ENCODE data around the gene RAD51D. TPM values are rescaled to one million over a fixed set of nuclear protein-coding genes. Genes with fewer than 3 reads are reported as not detected.
"Not testable (repeated sequence)": the region's sequence is repeated elsewhere in the genome, so short reads cannot be mapped to it uniquely, and the experiment has no call there.

Gene RAD51D
- total and polyA plus RNA-seq, 2 donors (not counting 1 experiment from before 2014, with no cell fraction given), result 12.6 to 15.6 TPM

DNA sequence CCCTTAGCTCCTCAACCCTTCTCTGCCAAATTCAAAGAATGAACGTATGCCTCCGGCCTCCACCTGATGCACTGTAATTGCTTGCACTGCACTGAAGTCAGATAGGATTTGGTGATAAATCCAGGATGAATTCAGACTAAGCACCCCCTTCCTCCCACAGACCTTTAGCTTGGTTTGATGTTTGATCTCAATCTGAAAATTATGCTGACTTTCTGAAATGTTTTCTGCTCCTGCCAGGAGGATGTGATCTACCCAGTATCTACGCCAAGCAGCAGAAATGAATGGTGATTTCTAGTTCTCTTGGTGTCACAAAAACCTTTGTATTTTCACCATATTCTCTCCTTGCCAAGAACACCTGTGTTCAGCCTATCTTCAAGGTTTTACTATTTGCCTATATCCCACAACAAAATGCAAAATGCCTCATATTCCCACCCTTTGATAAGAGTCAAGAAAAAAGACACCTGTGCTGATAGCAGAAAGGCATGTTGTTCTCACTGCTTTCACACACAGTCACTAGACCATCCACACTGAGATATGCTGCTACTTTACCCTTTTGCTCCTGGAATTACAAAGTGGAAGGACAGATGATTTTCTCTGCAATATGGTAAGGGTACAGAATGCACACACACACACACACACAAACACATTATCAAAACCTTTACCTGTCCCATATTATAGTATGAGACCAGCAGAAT lies 70.8 kb downstream of the RAD51D start:
- Histone ChIP-seq H3K9me3 (ENCODE audit: control insufficient read depth, insufficient read depth, low read depth, low read length) (no peaks in the 10 kb centered on the region), H3K79me2 (ENCODE audit: control insufficient read depth, insufficient read depth, low read length) (peaks cover 18% of the 10 kb centered on the region), H3K4me2 (ENCODE audit: extremely low read depth, insufficient read depth, low read length) (no peak overlapping the region), H3K27ac (ENCODE audit: insufficient read depth, low read length) (no peak overlapping the region), H2AFZ (ENCODE audit: low read length) (no peak overlapping the region), H3K9ac (ENCODE audit: insufficient read depth, low read length) (no peak overlapping the region), H3K36me3 (ENCODE audit: control insufficient read depth, insufficient read depth, low read length) (no peaks in the 10 kb centered on the region), H3K4me1 (ENCODE audit: control insufficient read depth, extremely low read depth, insufficient read depth, low read length) (peaks cover 7% of the 10 kb centered on the region), H3K27me3 (ENCODE audit: control insufficient read depth, insufficient read depth, low read length) (no peaks in the 10 kb centered on the region), H4K20me1 (ENCODE audit: control insufficient read depth, extremely low read depth, insufficient read depth, low read length) (no peaks in the 10 kb centered on the region), H3K4me3 (replicated peaks in 1 of 4; ENCODE audit: control extremely low read depth in 1 of 4, insufficient read depth in 1 of 4, low read depth in 3 of 4, low read length in 4 of 4) (no peak overlapping the region)
- no peak for TF ChIP-seq EZH2 (IDR thresholded peaks at IDR 0.05; ENCODE audit: low read length, missing control alignments)
- TF ChIP-seq, protein P1, sequence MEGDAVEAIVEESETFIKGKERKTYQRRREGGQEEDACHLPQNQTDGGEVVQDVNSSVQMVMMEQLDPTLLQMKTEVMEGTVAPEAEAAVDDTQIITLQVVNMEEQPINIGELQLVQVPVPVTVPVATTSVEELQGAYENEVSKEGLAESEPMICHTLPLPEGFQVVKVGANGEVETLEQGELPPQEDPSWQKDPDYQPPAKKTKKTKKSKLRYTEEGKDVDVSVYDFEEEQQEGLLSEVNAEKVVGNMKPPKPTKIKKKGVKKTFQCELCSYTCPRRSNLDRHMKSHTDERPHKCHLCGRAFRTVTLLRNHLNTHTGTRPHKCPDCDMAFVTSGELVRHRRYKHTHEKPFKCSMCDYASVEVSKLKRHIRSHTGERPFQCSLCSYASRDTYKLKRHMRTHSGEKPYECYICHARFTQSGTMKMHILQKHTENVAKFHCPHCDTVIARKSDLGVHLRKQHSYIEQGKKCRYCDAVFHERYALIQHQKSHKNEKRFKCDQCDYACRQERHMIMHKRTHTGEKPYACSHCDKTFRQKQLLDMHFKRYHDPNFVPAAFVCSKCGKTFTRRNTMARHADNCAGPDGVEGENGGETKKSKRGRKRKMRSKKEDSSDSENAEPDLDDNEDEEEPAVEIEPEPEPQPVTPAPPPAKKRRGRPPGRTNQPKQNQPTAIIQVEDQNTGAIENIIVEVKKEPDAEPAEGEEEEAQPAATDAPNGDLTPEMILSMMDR (conservative IDR thresholded peaks at IDR 0.05 in 1 of 2, IDR thresholded peaks at IDR 0.05 in 1 of 2; ENCODE audit: low read depth in 1 of 2, low read length in 2 of 2), result no peak
- no peak for DNase-seq (ENCODE audit: low read depth in 2 of 2)

DNA sequence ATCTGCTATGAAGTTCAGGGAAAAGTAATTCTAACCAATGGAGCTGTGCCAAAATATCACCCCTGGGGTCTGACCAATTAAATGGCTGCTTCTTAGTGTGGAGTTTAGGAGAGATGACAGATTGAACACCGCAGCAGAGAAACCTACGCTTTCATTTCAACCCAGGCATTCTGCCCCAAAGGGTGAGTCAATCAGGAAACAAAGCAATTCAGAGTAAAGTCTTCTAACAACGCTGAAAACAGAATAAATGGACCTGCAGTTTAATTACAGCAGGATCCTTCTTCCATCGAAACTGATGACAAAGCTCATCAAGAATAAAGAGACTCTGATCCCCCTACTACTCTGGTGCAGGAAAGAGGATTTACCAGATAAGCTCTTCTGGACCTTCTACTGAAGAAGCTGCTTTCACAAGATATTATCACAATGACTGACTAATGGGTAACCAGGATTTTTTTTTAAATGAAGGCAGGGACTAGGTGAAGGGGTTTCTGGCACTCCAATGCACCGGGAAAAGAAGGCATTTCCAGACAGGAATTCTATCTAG lies 72.8 kb downstream of the RAD51D start:
- Histone ChIP-seq H3K27me3 (ENCODE audit: control insufficient read depth, insufficient read depth, low read length) (no peaks in the 10 kb centered on the region), H3K4me3 (replicated peaks in 1 of 4; ENCODE audit: control extremely low read depth in 1 of 4, insufficient read depth in 1 of 4, low read depth in 3 of 4, low read length in 4 of 4) (no peak overlapping the region), H3K4me2 (ENCODE audit: extremely low read depth, insufficient read depth, low read length) (no peak overlapping the region), H3K9ac (ENCODE audit: insufficient read depth, low read length) (no peak overlapping the region), H3K79me2 (ENCODE audit: control insufficient read depth, insufficient read depth, low read length) (peaks cover 18% of the 10 kb centered on the region), H3K4me1 (ENCODE audit: control insufficient read depth, extremely low read depth, insufficient read depth, low read length) (peaks cover under 1% of the 10 kb centered on the region), H2AFZ (ENCODE audit: low read length) (no peak overlapping the region), H3K36me3 (ENCODE audit: control insufficient read depth, insufficient read depth, low read length) (no peaks in the 10 kb centered on the region), H3K9me3 (ENCODE audit: control insufficient read depth, insufficient read depth, low read depth, low read length) (no peaks in the 10 kb centered on the region), H4K20me1 (ENCODE audit: control insufficient read depth, extremely low read depth, insufficient read depth, low read length) (no peaks in the 10 kb centered on the region), H3K27ac (ENCODE audit: insufficient read depth, low read length) (no peak overlapping the region)
- TF ChIP-seq EZH2 (IDR thresholded peaks at IDR 0.05; ENCODE audit: low read length, missing control alignments), result no peak
- TF ChIP-seq, protein P1 (conservative IDR thresholded peaks at IDR 0.05 in 1 of 2, IDR thresholded peaks at IDR 0.05 in 1 of 2; ENCODE audit: low read depth in 1 of 2, low read length in 2 of 2), result no peak
- peak; percentile 30 to 91 for DNase-seq (ENCODE audit: low read depth in 2 of 2)

DNA sequence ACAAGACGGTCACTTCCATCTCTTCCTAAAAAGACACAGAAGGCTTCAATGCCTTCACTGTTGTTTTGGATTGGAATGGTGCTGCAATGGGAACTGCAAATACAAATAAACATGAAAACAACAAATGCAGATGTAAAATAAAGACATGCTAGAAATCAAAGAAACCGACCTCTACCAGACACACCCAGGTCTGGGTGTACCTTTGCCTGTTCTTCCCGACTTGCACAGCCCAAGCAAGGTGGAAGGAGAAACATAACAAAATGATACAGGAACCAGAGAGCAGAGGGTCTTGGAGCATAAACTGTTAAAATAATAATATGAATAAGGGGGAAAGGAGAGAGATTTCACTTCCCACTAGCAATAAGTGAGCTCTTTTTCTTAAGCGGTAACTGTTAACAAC lies 73.4 kb downstream of the RAD51D start:
- H3K27me3 ChIP-seq (ENCODE audit: control insufficient read depth, insufficient read depth, low read length), result no peaks in the 10 kb centered on the region

DNA sequence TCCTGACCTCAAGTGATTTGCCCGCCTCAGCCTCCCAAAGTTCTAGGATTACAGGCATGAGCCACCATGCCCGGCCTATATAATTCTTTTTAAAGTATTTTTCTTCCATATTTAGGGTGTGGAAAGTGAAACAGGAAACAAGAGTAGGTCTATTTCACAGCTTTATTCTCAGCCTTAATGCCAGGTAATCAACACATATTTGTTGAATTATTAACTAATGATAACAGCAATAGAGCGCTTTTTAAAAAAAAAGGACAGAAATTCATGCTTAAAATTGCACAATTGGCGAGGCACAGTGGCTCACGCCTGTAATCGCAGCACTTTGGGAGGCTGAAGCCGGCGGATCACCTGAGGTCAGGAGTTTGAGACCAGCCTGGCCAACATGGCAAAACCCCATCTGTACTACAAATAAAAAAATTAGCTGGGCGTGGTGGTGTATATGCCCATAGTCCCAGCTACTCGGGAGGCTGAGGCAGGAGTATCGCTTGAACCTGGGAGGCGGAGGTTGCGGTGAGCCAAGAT lies 74.1 kb downstream of the RAD51D start:
- H3K9ac ChIP-seq (ENCODE audit: insufficient read depth, low read length); H3K4me3 ChIP-seq (replicated peaks in 1 of 4; ENCODE audit: control extremely low read depth in 1 of 4, insufficient read depth in 1 of 4, low read depth in 3 of 4, low read length in 4 of 4); H3K36me3 ChIP-seq (ENCODE audit: control insufficient read depth, insufficient read depth, low read length); H3K4me2 ChIP-seq (ENCODE audit: extremely low read depth, insufficient read depth, low read length); H4K20me1 ChIP-seq (ENCODE audit: control insufficient read depth, extremely low read depth, insufficient read depth, low read length); H3K9me3 ChIP-seq (ENCODE audit: control insufficient read depth, insufficient read depth, low read depth, low read length); H3K27me3 ChIP-seq (ENCODE audit: control insufficient read depth, insufficient read depth, low read length); H3K27ac ChIP-seq (ENCODE audit: insufficient read depth, low read length); H2AFZ ChIP-seq (ENCODE audit: low read length); DNase-seq (ENCODE audit: low read depth in 2 of 2); H3K4me1 ChIP-seq (ENCODE audit: control insufficient read depth, extremely low read depth, insufficient read depth, low read length): not testable (repeated sequence)
- H3K79me2 ChIP-seq (ENCODE audit: control insufficient read depth, insufficient read depth, low read length), result peaks cover 13% of the 10 kb centered on the region

More for the DNA sequence above, 73.4 kb downstream of the RAD51D start:
- no peak for DNase-seq (ENCODE audit: low read depth in 2 of 2)
- Histone ChIP-seq H3K36me3 (ENCODE audit: control insufficient read depth, insufficient read depth, low read length) (no peaks in the 10 kb centered on the region), H3K27ac (ENCODE audit: insufficient read depth, low read length) (no peak overlapping the region), H3K4me2 (ENCODE audit: extremely low read depth, insufficient read depth, low read length) (no peak overlapping the region), H4K20me1 (ENCODE audit: control insufficient read depth, extremely low read depth, insufficient read depth, low read length) (no peaks in the 10 kb centered on the region), H3K4me3 (replicated peaks in 1 of 4; ENCODE audit: control extremely low read depth in 1 of 4, insufficient read depth in 1 of 4, low read depth in 3 of 4, low read length in 4 of 4) (no peak overlapping the region), H3K9ac (ENCODE audit: insufficient read depth, low read length) (no peak overlapping the region), H3K79me2 (ENCODE audit: control insufficient read depth, insufficient read depth, low read length) (peaks cover 17% of the 10 kb centered on the region), H3K4me1 (ENCODE audit: control insufficient read depth, extremely low read depth, insufficient read depth, low read length) (no peaks in the 10 kb centered on the region), H3K9me3 (ENCODE audit: control insufficient read depth, insufficient read depth, low read depth, low read length) (no peaks in the 10 kb centered on the region), H2AFZ (ENCODE audit: low read length) (no peak overlapping the region)
- no peak for TF ChIP-seq EZH2 (IDR thresholded peaks at IDR 0.05; ENCODE audit: low read length, missing control alignments)
- TF ChIP-seq, protein P1 (conservative IDR thresholded peaks at IDR 0.05 in 1 of 2, IDR thresholded peaks at IDR 0.05 in 1 of 2; ENCODE audit: low read depth in 1 of 2, low read length in 2 of 2), result no peak

All from fibroblast of lung (primary cell).